NK-92 treated with Interleukin-12 subunit alpha and Interleukin-12 subunit beta, amount 100 ng/mL, for 24 hours (cell line): ENCODE results near the gene RASD1.
"Not testable (repeated sequence)": the region's sequence is repeated elsewhere in the genome, so short reads cannot be mapped to it uniquely, and the experiment has no call there.

ENCODE experiments used
- DNase-seq: peaks from one replicate; lab custom pipeline; 2025; lab: John Stamatoyannopoulos, UW

The RASD1 gene

GRCh38 chr17:17469358-17469757 is 26.8 kb downstream of the RASD1 start:
- DNase-seq = no peak

GRCh38 chr17:17468217-17469010 is 27.8 kb downstream of the RASD1 start:
- no peak for DNase-seq

- DNase-seq = no peak
These were observed 28.5 kb downstream of the RASD1 start for GRCh38 chr17:17467720-17468119.

GRCh38 chr17:17467016-17467415 is 29.2 kb downstream of the RASD1 start:
- no peak for DNase-seq

- DNase-seq = no peak
These were observed 29.7 kb downstream of the RASD1 start for GRCh38 chr17:17466511-17466910.

GRCh38 chr17:17465878-17466277 is 30.3 kb downstream of the RASD1 start:
- not testable (repeated sequence) for DNase-seq

GRCh38 chr17:17463821-17464220 is 32.4 kb downstream of the RASD1 start:
- DNase-seq = no peak

GRCh38 chr17:17462048-17462824 is 34.0 kb downstream of the RASD1 start:
- peak; percentile 13 for DNase-seq

- no peak for DNase-seq
These were observed 36.2 kb downstream of the RASD1 start for GRCh38 chr17:17460038-17460437.

GRCh38 chr17:17457680-17458079 is 38.5 kb downstream of the RASD1 start:
- no peak for DNase-seq

GRCh38 chr17:17456251-17456650 is 39.9 kb downstream of the RASD1 start:
- no peak for DNase-seq

- no peak for DNase-seq
These were observed 41.0 kb downstream of the RASD1 start for GRCh38 chr17:17455173-17455572.

GRCh38 chr17:17454700-17455099 is 41.5 kb downstream of the RASD1 start:
- DNase-seq = not testable (repeated sequence)

- DNase-seq = no peak
These were observed 41.9 kb downstream of the RASD1 start for GRCh38 chr17:17454276-17454675.

- DNase-seq = no peak
These were observed 43.1 kb downstream of the RASD1 start for GRCh38 chr17:17453088-17453487.

GRCh38 chr17:17448723-17449122 is 47.5 kb downstream of the RASD1 start:
- DNase-seq = no peak

- no peak for DNase-seq
These were observed 48.1 kb downstream of the RASD1 start for GRCh38 chr17:17448076-17448475.

GRCh38 chr17:17447264-17447663 is 48.9 kb downstream of the RASD1 start:
- no peak for DNase-seq

- no peak for DNase-seq
These were observed 49.5 kb downstream of the RASD1 start for GRCh38 chr17:17446666-17447155.

- no peak for DNase-seq
These were observed 50.1 kb downstream of the RASD1 start for GRCh38 chr17:17445925-17446665.

- no peak for DNase-seq
These were observed 50.8 kb downstream of the RASD1 start for GRCh38 chr17:17445296-17445924.
